ENCODE results near the gene PREPL.

Gene PREPL

GRCh38 chr2:44277541-44277940 is 83.8 kb downstream of the PREPL start:
- TF ChIP-seq ZNF202 (tag by site-specific recombination; IDR thresholded peaks at IDR 0.05; ENCODE audit: borderline replicate concordance) (no peak), ZNF777 (tag by site-specific recombination; IDR thresholded peaks at IDR 0.05; ENCODE audit: borderline replicate concordance) (no peak), ZNF518A (tag by site-specific recombination; conservative IDR thresholded peaks at IDR 0.05; ENCODE audit: low read depth) (no peak), ZBTB21 (tag by site-specific recombination; IDR thresholded peaks at IDR 0.05) (no peak), ZBTB49 (tag by site-specific recombination; IDR thresholded peaks at IDR 0.05; ENCODE audit: low read depth) (no peak), ZNF10 (tag by site-specific recombination; IDR thresholded peaks at IDR 0.05) (no peak), ZNF169 (tag by site-specific recombination; IDR thresholded peaks at IDR 0.05) (no peak), ZNF837 (tag by site-specific recombination; IDR thresholded peaks at IDR 0.05) (no peak), ZNF311 (tag by site-specific recombination; IDR thresholded peaks at IDR 0.05; ENCODE audit: borderline replicate concordance) (no peak)

GRCh38 chr2:44275927-44276303 is 85.4 kb downstream of the PREPL start:
- no peaks in the 10 kb centered on the region for H3K9me3 ChIP-seq (ENCODE audit: control insufficient read depth, insufficient read depth, low read depth, low read length)
- ChIA-PET POLR2A (interaction anchor here (1.0 kb wide), 1 partner anchor 108 kb away, joined by 3 read pairs; no protein-coding TSS in a partner anchor), CTCF (interaction anchor here (0.6 to 1.8 kb wide), 3 partner anchors 16 to 680 kb away, joined by 3 to 6 read pairs (median 3); no protein-coding TSS in a partner anchor)
- no peak overlapping the region for H3K27ac ChIP-seq (ENCODE audit: extremely low read depth, low read depth, low read length)
- H3K4me1 ChIP-seq (ENCODE audit: control insufficient read depth, insufficient read depth, low read length), result no peaks in the 10 kb centered on the region
- H3K4me3 ChIP-seq (ENCODE audit: low read depth, low read length), result no peak overlapping the region
- no peaks in the 10 kb centered on the region for H3K36me3 ChIP-seq (ENCODE audit: control insufficient read depth in 2 of 2, insufficient read depth in 1 of 2, low read length in 2 of 2)
- TF ChIP-seq ZBTB44 (tag by site-specific recombination; IDR thresholded peaks at IDR 0.05) (no peak), ZBTB8A (tag by site-specific recombination; IDR thresholded peaks at IDR 0.05) (no peak), ZNF692 (tag by site-specific recombination; IDR thresholded peaks at IDR 0.05) (no peak), KLF1 (tag by site-specific recombination; IDR thresholded peaks at IDR 0.05) (no peak), ZNF660 (tag by site-specific recombination; IDR thresholded peaks at IDR 0.05) (no peak), ZNF76 (tag by site-specific recombination; IDR thresholded peaks at IDR 0.05; ENCODE audit: borderline replicate concordance, low read depth) (no peak), ZFHX2 (tag by site-specific recombination; conservative IDR thresholded peaks at IDR 0.05) (no peak), ZNF148 (tag by site-specific recombination; IDR thresholded peaks at IDR 0.05; ENCODE audit: borderline replicate concordance) (no peak), RBAK (tag by site-specific recombination; IDR thresholded peaks at IDR 0.05) (no peak), ZNF544 (tag by site-specific recombination; IDR thresholded peaks at IDR 0.05) (no peak)

More at GRCh38 chr2:44277541-44277940, 83.8 kb downstream of the PREPL start:
- Histone ChIP-seq H3K9me3 (ENCODE audit: control insufficient read depth, insufficient read depth, low read depth, low read length) (no peaks in the 10 kb centered on the region), H3K4me1 (ENCODE audit: control insufficient read depth, insufficient read depth, low read length) (no peaks in the 10 kb centered on the region), H3K36me3 (ENCODE audit: control insufficient read depth in 2 of 2, insufficient read depth in 1 of 2, low read length in 2 of 2) (no peaks in the 10 kb centered on the region), H3K27ac (ENCODE audit: extremely low read depth, low read depth, low read length) (no peak overlapping the region), H3K4me3 (ENCODE audit: low read depth, low read length) (no peak overlapping the region)
- POLR2A ChIA-PET, result no interaction called here
- CTCF ChIA-PET, result interaction anchor here (0.7 kb wide), 1 partner anchor 202 kb away, joined by 3 read pairs; no protein-coding TSS in a partner anchor
